Glutamatergic neuron (in vitro differentiated cells): ENCODE results near the gene MTSS2. TPM values are rescaled to one million over a fixed set of nuclear protein-coding genes. Genes with fewer than 3 reads are reported as not detected.
A peak's percentile ranks its signal among the peaks of the same experiment; 100 is the strongest.

Experiments
- DNase-seq: peaks from one replicate; pipeline ENCODE4 v3.0.0; 2022
- H3K27ac Mint-ChIP-seq: one replicate; pipeline ENCODE4 v1.8.0; 2020; ENCODE audit warnings: mild to moderate bottlenecking, mixed read lengths, inconsistent platforms; ENCODE audit not compliant: unreplicated experiment
- H3K27me3 Mint-ChIP-seq: one replicate; pipeline ENCODE4 v1.8.0; 2020; ENCODE audit warnings: mild to moderate bottlenecking, moderate library complexity, mixed read lengths, inconsistent platforms; ENCODE audit not compliant: unreplicated experiment
- H3K36me3 Mint-ChIP-seq: one replicate; pipeline ENCODE4 v1.8.0; 2020; ENCODE audit warnings: mild to moderate bottlenecking, mixed read lengths, inconsistent platforms; ENCODE audit not compliant: unreplicated experiment
- H3K4me1 Mint-ChIP-seq: one replicate; pipeline ENCODE4 v1.8.0; 2020; ENCODE audit warnings: mild to moderate bottlenecking, low read depth, mixed read lengths, inconsistent platforms; ENCODE audit not compliant: unreplicated experiment
- H3K4me3 Mint-ChIP-seq: one replicate; pipeline ENCODE4 v1.8.0; 2020; ENCODE audit warnings: mild to moderate bottlenecking, mixed read lengths, inconsistent platforms; ENCODE audit not compliant: unreplicated experiment
- H3K9me3 Mint-ChIP-seq: one replicate; pipeline ENCODE4 v1.8.0; 2020; ENCODE audit warnings: mild to moderate bottlenecking, moderate library complexity, mixed read lengths, inconsistent platforms; ENCODE audit not compliant: unreplicated experiment
- CTCF ChIP-seq: fragments of 200-600 bp; sonication (generic); IDR thresholded peaks from one replicate; pipeline ENCODE4 v1.5.0; 2021; ENCODE audit not compliant: partially characterized antibody, unreplicated experiment
- total RNA-seq: library from RNA; stranded (reverse); fragmentation: NEBNext Ultra II Directional; extraction: Animal tissue kit (Norgen Biotek cat#: 25700); gene quantifications from one replicate; pipeline ENCODE4 v1.2.1, GENCODE V29; 2021; ENCODE audit not compliant: unreplicated experiment

MTSS2 gene
- total RNA-seq, 1 donor from 2014 or later, result 36.2 TPM

- peak overlapping the region; percentile 75 for H3K27ac Mint-ChIP-seq
- DNase-seq, result peak; percentile 41
- peaks cover 6% of the 10 kb centered on the region for H3K9me3 Mint-ChIP-seq
- H3K4me3 Mint-ChIP-seq, result peak overlapping the region; percentile 81
- no peaks in the 10 kb centered on the region for H3K36me3 Mint-ChIP-seq
- H3K27me3 Mint-ChIP-seq, result peaks cover 8% of the 10 kb centered on the region
- no peak for TF ChIP-seq CTCF
- peaks cover 19% of the 10 kb centered on the region for H3K4me1 Mint-ChIP-seq
These were observed 1.3 kb upstream of the MTSS2 start for GRCh38 chr16:70687102-70687511.

- no peak for TF ChIP-seq CTCF
- H3K36me3 Mint-ChIP-seq, result no peaks in the 10 kb centered on the region
- H3K9me3 Mint-ChIP-seq, result peaks cover 6% of the 10 kb centered on the region
- H3K4me1 Mint-ChIP-seq, result peaks cover 19% of the 10 kb centered on the region
- peaks cover 8% of the 10 kb centered on the region for H3K27me3 Mint-ChIP-seq
- peak overlapping the region; percentile 48 for H3K27ac Mint-ChIP-seq
- peak; percentile 18 for DNase-seq
- H3K4me3 Mint-ChIP-seq, result peak overlapping the region; percentile 81
These were observed 686 bp upstream of the MTSS2 start for GRCh38 chr16:70686376-70687101.

DNA sequence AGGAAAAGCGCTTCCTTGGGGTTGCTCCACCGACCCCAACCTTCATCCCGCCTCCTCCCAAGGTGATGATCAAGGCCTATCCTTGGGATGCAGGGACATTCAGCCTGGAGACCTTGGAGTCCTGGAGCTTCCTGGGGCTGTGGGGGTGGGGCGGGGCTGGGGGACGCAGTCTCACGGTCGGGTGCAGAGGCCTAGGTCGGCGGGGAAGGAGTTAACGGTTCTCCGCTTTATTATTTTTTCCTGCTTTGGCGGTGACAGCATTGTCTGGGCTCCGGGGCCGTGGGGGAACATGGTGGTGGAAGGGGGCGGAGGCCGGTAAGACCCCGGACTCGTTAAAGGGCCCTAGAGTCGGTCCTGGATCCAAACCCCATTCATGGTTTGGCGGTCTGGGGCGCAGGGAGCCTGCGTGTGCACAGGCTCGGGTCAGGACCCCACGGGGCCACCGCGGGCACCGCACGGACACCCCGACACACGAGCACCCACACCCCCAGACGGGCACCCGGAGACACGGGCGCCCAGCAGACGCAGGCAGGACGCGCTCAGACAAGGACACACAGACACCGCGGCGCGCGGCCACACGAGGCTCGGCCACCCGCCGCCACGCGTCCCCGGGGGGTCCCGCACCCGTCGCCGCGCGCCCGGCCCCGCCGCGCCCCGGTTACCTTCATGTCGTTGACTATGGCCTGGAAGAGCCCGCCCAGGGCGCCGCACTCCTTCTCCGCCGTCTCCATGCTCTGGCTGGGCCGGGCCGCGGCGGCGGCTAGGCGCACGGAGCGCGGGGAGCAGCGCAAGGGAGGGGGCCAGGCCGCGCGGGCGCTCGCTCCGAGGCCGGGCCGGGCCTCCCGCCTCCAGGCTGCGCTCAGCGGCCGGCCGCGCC, 554 bp downstream of the MTSS2 start:
- no peak for TF ChIP-seq CTCF
- no peaks in the 10 kb centered on the region for H3K36me3 Mint-ChIP-seq
- H3K27ac Mint-ChIP-seq, result no peak overlapping the region
- peaks cover 10% of the 10 kb centered on the region for H3K27me3 Mint-ChIP-seq
- H3K4me3 Mint-ChIP-seq, result peak overlapping the region; percentile 81
- H3K4me1 Mint-ChIP-seq, result peaks cover 14% of the 10 kb centered on the region
- peaks cover 6% of the 10 kb centered on the region for H3K9me3 Mint-ChIP-seq
- peak; percentile 60 for DNase-seq

GRCh38 chr16:70684146-70685060, 1.4 kb downstream of the MTSS2 start:
- Mint-ChIP-seq H3K36me3 (no peaks in the 10 kb centered on the region), H3K27me3 (peaks cover 10% of the 10 kb centered on the region), H3K9me3 (peaks cover 6% of the 10 kb centered on the region), H3K4me3 (peak overlapping the region; percentile 63), H3K4me1 (peaks cover 14% of the 10 kb centered on the region), H3K27ac (no peak overlapping the region)
- TF ChIP-seq CTCF, result no peak
- peak; percentile 17 for DNase-seq
